GM12878 (cell line): ENCODE data around the gene NIBAN1.

Source experiments
- EZH2 ChIP-seq: IDR thresholded peaks from 2 replicates; pipeline ENCODE4 v1.6.1; 2012; ENCODE audit warnings: low read depth, mild to moderate bottlenecking, control low read depth, inconsistent platforms, low read length, borderline replicate concordance; ENCODE audit not compliant: control insufficient read depth
- MXI1 ChIP-seq: fragments of 150-350 bp; IDR thresholded peaks from 2 replicates; pipeline ENCODE4 v1.6.1; 2011; ENCODE audit warnings: low read depth, mild to moderate bottlenecking, inconsistent platforms, low read length, improper control_type of control experiment
- SP1 ChIP-seq: IDR thresholded peaks from one replicate; pipeline ENCODE4 v1.6.1; 2011; ENCODE audit warnings: low read depth, low read length

GRCh38 chr1:185015631-185016030, 41.3 kb upstream of the NIBAN1 start:
- TF ChIP-seq MXI1 (no peak), SP1 (no peak), EZH2 (no peak)
